WERI-Rb-1 (cell line): ENCODE results near the gene SFI1.

Source experiments
- DNase-seq: peaks from one replicate; pipeline ENCODE4 v3.0.0-alpha.2; 2020
- H3K27ac ChIP-seq: fragments of 250-450 bp; sonication (Bioruptor Pico); 2 replicates; pipeline ENCODE4 v1.5.1; 2020; ENCODE audit warnings: mild to moderate bottlenecking, moderate library complexity
- H3K27me3 ChIP-seq: fragments of 250-450 bp; sonication (Bioruptor Pico); 2 replicates; pipeline ENCODE4 v1.5.1; 2021; ENCODE audit warnings: mild to moderate bottlenecking, low read depth, moderate library complexity; ENCODE audit not compliant: insufficient read depth, severe bottlenecking
- H3K36me3 ChIP-seq: fragments of 250-450 bp; sonication (Bioruptor Pico); 2 replicates; pipeline ENCODE4 v1.5.1; 2020; ENCODE audit warnings: mild to moderate bottlenecking, moderate library complexity
- H3K4me3 ChIP-seq: 2 replicates; pipeline ENCODE4 v1.5.1; 2011; ENCODE audit warnings: low read depth, mild to moderate bottlenecking, control low read depth, low read length
- H3K9me3 ChIP-seq: fragments of 250-450 bp; sonication (Bioruptor Pico); 2 replicates; pipeline ENCODE4 v1.5.1; 2021; ENCODE audit warnings: mild to moderate bottlenecking, moderate library complexity; ENCODE audit not compliant: severe bottlenecking
- TF ChIP-seq, protein P1 (sequence below): IDR thresholded peaks from 2 replicates; pipeline ENCODE4 v1.5.1; 2011; ENCODE audit warnings: low read depth, mild to moderate bottlenecking, control low read depth, inconsistent platforms, low read length

The SFI1 gene

DNA sequence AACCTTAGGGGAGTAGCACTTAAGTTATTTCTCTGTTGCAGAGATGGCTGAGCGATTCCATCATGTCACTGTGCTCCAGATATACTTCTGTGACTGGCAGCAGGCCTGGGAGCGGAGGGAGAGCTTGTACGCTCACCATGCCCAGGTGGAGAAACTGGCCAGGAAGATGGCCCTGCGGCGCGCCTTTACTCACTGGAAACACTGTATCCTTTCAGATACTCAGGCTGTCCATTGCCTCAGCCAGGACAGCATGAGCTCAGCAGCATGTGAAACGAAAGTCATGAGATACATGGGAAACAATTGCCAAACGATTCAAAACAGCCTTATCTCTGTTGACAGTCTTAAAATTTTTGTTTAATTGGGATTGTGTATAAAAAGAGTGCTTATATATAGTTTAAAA is 78.9 kb downstream of the SFI1 start:
- no peak for DNase-seq
- peaks cover 7% of the 10 kb centered on the region for H3K36me3 ChIP-seq
- H3K27ac ChIP-seq, result peak overlapping the region; percentile 9
- H3K27me3 ChIP-seq, result no peaks in the 10 kb centered on the region
- H3K4me3 ChIP-seq, result no peak overlapping the region
- no peaks in the 10 kb centered on the region for H3K9me3 ChIP-seq
- TF ChIP-seq, protein P1, sequence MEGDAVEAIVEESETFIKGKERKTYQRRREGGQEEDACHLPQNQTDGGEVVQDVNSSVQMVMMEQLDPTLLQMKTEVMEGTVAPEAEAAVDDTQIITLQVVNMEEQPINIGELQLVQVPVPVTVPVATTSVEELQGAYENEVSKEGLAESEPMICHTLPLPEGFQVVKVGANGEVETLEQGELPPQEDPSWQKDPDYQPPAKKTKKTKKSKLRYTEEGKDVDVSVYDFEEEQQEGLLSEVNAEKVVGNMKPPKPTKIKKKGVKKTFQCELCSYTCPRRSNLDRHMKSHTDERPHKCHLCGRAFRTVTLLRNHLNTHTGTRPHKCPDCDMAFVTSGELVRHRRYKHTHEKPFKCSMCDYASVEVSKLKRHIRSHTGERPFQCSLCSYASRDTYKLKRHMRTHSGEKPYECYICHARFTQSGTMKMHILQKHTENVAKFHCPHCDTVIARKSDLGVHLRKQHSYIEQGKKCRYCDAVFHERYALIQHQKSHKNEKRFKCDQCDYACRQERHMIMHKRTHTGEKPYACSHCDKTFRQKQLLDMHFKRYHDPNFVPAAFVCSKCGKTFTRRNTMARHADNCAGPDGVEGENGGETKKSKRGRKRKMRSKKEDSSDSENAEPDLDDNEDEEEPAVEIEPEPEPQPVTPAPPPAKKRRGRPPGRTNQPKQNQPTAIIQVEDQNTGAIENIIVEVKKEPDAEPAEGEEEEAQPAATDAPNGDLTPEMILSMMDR, result no peak

DNA sequence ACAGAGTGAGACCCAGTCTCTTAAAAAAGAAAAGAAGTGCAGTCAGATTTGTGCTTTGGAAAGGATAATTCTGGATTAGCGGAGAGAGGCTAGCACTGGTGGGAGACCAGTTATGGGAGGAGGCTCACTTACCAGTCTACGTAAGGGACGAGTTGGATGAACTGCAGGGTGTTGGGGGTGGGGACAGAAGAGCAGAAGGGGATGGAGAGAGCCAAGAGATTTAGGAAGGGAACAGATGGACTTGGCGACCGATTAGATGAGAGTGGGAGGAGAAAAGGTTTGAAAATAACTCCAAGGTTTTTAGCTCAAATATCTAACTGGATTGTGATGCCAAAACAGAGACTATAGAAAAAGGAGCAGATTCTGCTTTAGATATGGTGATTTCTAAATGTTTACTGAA is 81.4 kb downstream of the SFI1 start:
- Histone ChIP-seq H3K27ac (peak overlapping the region; percentile 90), H3K9me3 (no peaks in the 10 kb centered on the region), H3K27me3 (no peaks in the 10 kb centered on the region), H3K36me3 (peaks cover 7% of the 10 kb centered on the region), H3K4me3 (peak overlapping the region; percentile 25)
- TF ChIP-seq, protein P1, result no peak
- peak; percentile 94 for DNase-seq

DNA sequence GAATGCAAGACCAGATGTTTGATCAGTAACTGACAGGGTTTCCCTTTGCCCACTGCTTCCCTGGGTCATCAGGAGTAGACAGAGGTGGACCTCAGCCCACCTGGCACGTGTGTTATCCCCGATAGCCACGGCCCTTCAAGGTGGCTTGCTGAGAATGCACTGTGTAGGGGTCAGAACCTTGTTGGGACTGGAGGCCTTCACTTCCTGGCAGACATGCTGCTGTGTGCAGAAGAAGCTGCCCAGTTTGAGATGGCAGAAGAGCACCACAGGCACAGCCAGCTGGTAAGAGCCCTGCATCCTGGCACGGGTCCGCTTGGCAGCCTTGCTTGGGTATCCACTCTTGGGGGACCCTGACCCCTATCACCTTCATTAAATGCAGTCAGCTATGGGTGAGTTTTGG is 81.8 kb downstream of the SFI1 start:
- Histone ChIP-seq H3K4me3 (peak overlapping the region; percentile 25), H3K27ac (peak overlapping the region; percentile 90), H3K9me3 (no peaks in the 10 kb centered on the region), H3K36me3 (peaks cover 7% of the 10 kb centered on the region), H3K27me3 (no peaks in the 10 kb centered on the region)
- DNase-seq, result peak; percentile 30
- TF ChIP-seq, protein P1, result no peak

GRCh38 chr22:31579835-31580242 is 83.5 kb downstream of the SFI1 start:
- Histone ChIP-seq H3K9me3 (no peaks in the 10 kb centered on the region), H3K36me3 (peaks cover 17% of the 10 kb centered on the region), H3K27me3 (no peaks in the 10 kb centered on the region), H3K27ac (peak overlapping the region; percentile 90; the same call in 1 of the 2 replicates), H3K4me3 (no peak overlapping the region)
- no peak for DNase-seq
- TF ChIP-seq, protein P1, result no peak

GRCh38 chr22:31583861-31584485 is 87.6 kb downstream of the SFI1 start:
- no peaks in the 10 kb centered on the region for H3K9me3 ChIP-seq
- H3K27me3 ChIP-seq, result no peaks in the 10 kb centered on the region
- TF ChIP-seq, protein P1, result no peak
- H3K4me3 ChIP-seq, result no peak overlapping the region
- no peak overlapping the region for H3K27ac ChIP-seq
- no peak for DNase-seq
- H3K36me3 ChIP-seq, result peaks cover 40% of the 10 kb centered on the region

- no peaks in the 10 kb centered on the region for H3K9me3 ChIP-seq
- DNase-seq, result no peak
- H3K4me3 ChIP-seq, result no peak overlapping the region
- H3K27ac ChIP-seq, result no peak overlapping the region
- peaks cover 44% of the 10 kb centered on the region for H3K36me3 ChIP-seq
- TF ChIP-seq, protein P1, result no peak
- H3K27me3 ChIP-seq, result no peaks in the 10 kb centered on the region
Observed at GRCh38 chr22:31584804-31585160, 88.4 kb downstream of the SFI1 start.
